ENCODE data around the gene VCL.

VCL gene

DNA sequence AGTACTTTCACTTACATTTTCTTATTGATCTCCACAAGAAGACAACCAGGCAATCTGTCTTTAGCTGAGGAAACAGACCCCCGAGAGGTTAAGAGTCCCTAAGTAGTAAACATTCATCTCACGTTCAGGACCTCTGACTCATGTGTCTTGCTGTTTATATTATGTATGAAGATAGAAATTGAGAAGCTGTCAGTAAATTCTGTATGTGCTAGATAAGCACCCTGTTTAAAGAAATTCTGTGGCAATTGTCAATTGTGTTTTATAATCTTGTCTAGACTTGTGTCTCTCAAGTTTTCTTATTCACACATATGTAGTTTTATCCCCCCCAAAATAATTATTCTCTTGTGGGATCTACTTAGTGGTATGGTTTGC, 167.6 kb downstream of the VCL start:
- TF ChIP-seq, protein P1, sequence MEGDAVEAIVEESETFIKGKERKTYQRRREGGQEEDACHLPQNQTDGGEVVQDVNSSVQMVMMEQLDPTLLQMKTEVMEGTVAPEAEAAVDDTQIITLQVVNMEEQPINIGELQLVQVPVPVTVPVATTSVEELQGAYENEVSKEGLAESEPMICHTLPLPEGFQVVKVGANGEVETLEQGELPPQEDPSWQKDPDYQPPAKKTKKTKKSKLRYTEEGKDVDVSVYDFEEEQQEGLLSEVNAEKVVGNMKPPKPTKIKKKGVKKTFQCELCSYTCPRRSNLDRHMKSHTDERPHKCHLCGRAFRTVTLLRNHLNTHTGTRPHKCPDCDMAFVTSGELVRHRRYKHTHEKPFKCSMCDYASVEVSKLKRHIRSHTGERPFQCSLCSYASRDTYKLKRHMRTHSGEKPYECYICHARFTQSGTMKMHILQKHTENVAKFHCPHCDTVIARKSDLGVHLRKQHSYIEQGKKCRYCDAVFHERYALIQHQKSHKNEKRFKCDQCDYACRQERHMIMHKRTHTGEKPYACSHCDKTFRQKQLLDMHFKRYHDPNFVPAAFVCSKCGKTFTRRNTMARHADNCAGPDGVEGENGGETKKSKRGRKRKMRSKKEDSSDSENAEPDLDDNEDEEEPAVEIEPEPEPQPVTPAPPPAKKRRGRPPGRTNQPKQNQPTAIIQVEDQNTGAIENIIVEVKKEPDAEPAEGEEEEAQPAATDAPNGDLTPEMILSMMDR (IDR thresholded peaks at IDR 0.05; ENCODE audit: insufficient read depth, low read depth, low read length, missing control alignments), result no peak
- DNase-seq (ENCODE audit: low read depth), result peak; percentile 40
- H3K4me3 ChIP-seq (ENCODE audit: low read depth, low read length), result peak overlapping the region; percentile 42; the same call in 1 of the 2 replicates

- no peak overlapping the region for H3K4me3 ChIP-seq (ENCODE audit: low read depth, low read length)
- TF ChIP-seq, protein P1 (IDR thresholded peaks at IDR 0.05; ENCODE audit: insufficient read depth, low read depth, low read length, missing control alignments), result no peak
- DNase-seq (ENCODE audit: low read depth), result no peak
Observed at GRCh38 chr10:74167443-74167842, 169.5 kb downstream of the VCL start.

Data from GM12865 (cell line).